T-helper 2 cell treated with Interferon-gamma antibody and Interleukin-4, amounts not matched to agents 100 ng/mL and 5 ng/mL, for 36 hours (primary cell): ENCODE data around the gene CBARP. TPM values are rescaled to one million over a fixed set of nuclear protein-coding genes. Genes with fewer than 3 reads are reported as not detected.

Experiments used
- intact Hi-C: fragments of 100-400 bp; cut with micrococcal nuclease; formaldehyde crosslinking; loops from one replicate; pipeline ENCODE4 v1.15.1; 2023
- total RNA-seq: library from RNA; stranded (reverse); gene quantifications from 2 replicates; pipeline ENCODE4 v1.2.3, GENCODE V29; 2022

The CBARP gene
- total RNA-seq, 1 donor from 2014 or later = 0.32 TPM

DNA sequence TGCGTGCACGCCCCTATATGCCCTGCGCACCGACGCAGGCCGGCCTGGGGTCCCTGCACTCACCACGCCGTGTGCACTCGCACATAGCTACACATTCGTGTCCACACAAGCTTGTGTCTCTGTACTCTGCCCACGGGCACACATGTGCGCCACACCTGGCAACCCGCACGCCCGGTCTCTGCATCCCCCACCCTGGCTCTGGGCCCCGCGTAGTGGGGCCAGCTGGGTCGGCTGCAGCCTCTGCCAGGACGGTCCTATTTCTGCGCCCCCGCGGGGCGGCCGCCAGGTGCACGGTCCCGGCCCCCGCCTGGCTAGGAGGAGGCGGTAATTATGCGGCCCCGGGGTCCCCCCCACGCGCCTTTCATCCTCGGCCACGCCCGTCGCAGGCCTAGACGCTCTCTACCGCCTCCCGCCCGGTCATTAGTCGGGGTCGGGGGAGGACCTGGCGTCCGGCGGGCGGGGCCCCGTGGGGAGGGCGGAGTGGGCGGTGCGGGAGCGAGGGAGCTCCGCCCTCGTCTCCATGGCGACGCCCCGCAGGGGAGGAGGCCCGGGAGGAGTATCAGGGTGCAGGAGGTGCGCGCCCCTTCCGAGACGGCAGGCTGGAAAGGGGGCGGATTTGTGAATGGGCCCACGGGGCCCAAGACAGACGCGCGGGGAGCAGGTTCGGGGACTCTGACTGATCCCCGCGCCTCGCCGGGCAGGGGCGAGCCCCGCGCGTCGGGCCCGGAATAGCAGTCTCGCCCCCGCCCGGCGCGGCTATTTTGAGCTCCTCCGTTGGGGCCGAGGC is 28.5 kb upstream of the CBARP start:
- intact Hi-C loops = no loop called here

DNA sequence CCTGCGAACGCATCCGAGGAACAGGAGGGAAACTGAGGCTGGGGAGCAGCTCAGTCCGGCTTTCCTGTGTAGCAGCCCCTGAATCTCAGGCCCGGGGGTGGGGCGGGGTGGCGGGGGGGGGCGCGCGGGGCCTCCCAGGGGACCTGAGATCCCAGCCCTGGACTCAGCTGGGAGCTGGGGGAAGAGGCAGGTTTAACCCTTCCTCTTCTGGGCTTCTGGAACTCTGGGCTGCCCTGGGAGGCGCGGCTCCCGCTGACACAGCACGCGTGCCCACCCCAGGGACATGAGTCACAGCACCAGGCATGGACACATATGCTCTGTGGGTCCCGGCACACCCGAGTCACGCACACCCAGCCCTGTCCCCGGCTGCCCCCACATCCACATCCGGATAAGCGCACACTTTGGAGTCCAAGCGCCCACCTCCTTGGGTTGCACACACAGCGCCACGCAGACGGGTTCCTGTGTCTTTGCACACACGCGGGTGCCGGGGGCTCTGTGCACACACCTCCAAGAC is 27.9 kb upstream of the CBARP start:
- intact Hi-C loops = no loop called here

DNA sequence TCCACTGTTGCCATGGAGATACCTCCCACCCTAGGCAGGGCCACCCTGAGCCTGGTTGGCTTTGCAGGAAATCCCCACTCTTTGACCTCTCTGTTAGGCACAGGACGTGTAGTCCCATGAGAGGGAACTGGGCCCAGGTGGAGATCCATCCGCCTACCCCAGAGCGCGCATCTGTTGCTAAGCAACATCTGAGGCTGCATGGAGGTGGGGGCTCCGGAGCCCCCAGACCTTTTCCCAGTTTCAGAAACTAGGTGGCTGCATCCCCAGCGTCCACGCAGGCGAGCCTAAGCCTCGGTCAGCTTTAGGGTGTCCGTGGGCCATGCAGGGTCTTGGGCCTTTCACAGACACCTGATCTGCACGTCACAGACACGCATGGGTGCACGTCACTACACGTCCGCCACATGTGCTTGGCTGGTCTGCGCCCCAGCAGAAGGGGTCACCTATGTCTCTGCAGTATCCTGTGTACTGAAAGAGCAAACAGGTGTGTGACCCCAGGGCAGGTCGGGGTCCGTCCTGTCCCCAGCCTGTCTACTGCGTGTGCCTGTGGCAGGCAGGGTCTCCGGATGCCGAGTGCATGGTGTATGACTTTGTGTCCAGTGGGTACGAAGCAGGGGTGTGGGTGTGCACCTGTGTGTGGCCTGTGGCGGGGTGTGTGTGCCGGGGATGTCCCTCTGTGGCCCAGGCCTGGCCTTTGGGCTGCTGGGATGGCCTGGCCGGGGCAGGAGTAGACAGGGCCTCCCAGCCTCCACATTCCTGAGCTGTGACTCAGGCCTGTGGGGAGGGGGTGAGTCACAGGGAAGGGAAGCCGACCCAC is 27.2 kb upstream of the CBARP start:
- intact Hi-C loops = no loop called here

DNA sequence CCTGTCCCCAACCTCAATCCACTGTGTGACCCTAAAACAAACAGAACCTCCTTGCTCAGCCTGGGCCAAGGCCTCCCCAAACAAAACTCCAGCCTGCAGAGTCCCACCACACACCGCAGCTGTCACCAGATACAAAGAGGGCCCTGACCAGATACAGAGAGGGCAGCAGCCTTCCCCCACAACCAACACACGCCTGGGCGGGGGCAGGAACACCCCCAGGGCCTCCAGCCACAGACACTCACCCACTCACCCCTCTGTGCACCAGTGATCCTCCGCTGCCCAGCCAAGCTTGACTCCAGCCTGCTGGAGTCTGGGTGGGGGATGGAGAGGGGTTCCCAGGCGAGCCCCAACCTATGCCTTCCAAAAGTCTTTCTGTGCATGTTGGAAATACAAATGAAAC is 25.4 kb upstream of the CBARP start:
- intact Hi-C loops = no loop called here

GRCh38 chr19:1262623-1263123 is 24.9 kb upstream of the CBARP start:
- intact Hi-C loops = no loop called here

- intact Hi-C loops = no loop called here
Observed at GRCh38 chr19:1261798-1262622, 24.2 kb upstream of the CBARP start.

DNA sequence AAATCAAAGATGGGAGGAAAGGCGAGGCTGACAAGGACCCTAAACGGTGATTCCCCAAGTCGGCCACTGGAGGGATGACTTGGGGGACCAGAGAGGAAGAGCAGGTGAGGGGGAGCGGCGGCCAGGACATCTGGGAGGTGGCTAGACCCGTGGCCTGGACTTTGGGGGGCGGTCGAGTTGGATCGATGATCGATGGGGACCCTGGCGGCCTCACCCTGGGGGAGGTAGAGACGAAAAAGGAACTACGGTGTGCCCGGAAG is 23.7 kb upstream of the CBARP start:
- intact Hi-C loops = no loop called here

DNA sequence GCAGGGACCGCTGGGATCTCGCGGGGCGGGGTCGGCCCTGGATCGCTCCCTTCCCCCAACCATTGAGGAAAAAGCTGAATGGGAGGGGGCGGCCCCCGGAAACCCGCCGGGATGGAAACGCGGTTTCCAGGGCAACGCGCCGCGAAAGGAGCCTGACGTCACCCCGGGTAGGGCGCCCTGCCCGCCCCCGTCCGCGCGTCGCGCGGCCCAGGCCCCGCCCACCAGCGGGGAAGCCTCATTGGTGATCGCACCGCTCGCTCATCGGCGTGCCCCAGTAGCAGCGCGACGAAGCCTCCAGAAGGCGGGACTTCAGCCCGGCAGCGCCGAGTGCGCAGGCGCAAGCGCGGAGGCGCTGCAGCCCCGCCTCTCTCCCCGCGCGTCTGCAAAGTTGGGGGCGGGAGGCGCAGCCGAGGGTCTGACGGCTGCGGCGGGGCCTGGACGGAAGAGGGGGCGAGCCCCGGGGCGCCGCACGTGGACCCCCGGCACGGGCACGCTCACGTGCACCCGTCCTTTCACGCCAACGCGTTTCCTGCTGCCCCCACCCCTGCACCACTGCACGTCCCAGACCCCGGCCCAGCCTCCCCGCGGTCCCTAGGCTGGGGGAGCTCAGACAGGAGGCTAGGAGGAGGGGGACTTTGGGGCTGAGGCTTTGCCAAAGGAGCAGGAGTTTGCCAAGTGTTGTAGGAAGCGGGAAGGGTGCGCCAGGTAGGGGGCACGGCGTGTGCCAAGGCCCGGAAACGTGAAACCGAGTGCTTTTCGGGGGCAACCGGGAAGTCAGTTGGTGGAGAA is 23.1 kb upstream of the CBARP start:
- intact Hi-C loops = loop anchor here (1.0 kb wide), 1 partner anchor 8 kb away; the partner anchor contains the start of gene CIRBP

GRCh38 chr19:1259876-1260748 is 22.3 kb upstream of the CBARP start:
- intact Hi-C loops = loop anchor here (1.0 kb wide), 2 partner anchors 9 to 11 kb away; partner anchors contain the start of gene CIRBP

- intact Hi-C loops = loop anchor here (1.0 kb wide), 1 partner anchor 10 kb away; no protein-coding TSS in a partner anchor
Observed at GRCh38 chr19:1259206-1259875, 21.5 kb upstream of the CBARP start.

DNA sequence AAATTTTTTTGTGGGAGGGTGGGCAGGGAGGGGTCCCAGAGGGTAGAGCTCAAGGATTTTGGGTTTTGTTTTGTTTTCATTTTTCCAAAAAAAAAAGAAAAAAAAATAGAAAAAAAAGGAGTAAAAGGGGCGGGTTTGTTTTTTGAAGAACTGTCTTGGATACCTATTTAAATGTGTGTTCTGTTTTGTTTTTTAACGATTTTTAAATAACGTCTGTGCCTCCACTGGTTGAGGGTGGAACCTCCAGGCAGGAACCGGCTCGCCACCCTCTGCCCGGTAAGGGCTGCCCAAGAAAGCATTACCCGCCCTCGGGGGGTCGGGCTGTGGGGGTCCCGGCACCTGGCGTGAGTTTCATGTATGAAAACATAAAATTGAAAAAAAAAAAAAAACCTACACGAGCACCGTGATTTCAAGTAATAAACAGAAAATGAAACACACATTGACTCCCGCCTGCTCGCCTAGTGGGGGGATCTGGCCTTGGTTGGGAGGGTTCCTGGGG is 21.0 kb upstream of the CBARP start:
- intact Hi-C loops = loop anchor here (1.0 kb wide), 1 partner anchor 9 kb away; no protein-coding TSS in a partner anchor

GRCh38 chr19:1258163-1258492 is 20.3 kb upstream of the CBARP start:
- intact Hi-C loops = no loop called here

- intact Hi-C loops = no loop called here
Observed at GRCh38 chr19:1257475-1258162, 19.8 kb upstream of the CBARP start.

DNA sequence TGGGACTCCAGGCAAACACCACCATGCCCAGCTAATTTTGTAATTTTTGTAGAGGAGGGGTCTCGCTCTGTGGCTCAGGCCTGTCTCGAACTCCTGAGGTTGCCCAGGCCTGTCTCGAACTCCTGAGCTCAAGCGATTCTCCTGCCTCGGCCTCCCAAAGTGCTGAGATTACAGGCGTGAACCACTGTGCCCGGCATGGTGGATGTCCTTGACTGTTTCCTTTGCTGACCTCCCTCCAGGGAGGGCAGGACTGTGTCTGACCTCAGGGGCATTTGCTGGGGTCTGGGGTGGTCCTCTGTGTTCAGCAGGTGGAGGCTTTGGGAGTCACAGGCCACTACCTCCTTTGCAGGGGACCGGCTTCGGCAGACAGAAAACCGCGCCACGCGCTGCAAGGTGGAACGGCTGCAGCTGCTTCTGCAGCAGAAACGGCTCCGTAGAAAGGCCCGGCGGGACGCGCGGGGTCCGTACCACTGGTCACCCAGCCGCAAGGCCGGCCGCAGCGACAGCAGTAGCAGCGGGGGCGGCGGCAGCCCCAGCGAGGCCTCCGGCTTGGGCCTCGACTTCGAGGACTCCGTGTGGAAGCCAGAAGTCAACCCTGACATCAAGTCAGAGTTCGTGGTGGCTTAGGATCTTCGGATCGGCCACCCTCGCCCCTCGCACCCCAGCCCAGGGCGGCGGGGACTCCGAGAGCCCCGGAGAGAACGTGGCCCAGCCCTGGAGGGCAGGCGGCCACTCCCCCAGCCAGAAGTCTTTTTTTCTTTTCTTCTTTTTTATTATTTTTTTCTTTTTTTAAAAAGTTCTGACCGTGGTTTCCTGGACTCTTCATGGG is 19.1 kb upstream of the CBARP start:
- intact Hi-C loops = no loop called here

- intact Hi-C loops = no loop called here
Observed at GRCh38 chr19:1255186-1256161, 17.7 kb upstream of the CBARP start.

DNA sequence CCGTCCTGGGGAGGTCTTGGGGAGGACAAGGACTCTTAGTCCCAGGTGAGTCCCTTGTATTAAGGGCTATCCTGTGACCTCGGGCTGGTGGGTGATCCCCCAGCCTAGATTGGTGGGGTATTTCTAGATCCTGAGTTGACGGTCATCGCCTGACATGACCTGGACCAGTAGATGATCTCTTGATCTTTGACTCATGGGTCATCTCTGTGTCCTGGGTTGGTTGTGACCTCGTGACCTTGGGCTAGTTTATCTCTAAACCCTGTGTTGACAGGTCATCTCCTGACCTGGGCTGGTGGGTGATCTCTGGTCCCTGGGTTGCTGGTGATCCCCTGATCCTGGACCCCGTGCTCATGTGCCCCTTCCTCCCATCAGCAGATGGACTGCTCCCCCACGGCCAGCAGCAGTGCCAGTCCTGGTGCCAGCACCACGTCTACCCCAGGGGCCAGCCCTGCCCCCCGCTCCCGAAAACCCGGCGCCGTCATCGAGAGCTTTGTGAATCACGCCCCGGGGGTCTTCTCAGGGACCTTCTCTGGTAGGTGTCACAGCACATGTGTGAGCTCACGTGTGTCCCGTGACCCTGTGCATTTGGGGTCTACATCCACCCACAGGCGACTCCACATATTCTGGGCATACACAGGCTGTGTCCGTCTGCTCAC is 16.9 kb upstream of the CBARP start:
- intact Hi-C loops = loop anchor here (5.0 kb wide), 1 partner anchor 217 kb away; no protein-coding TSS in a partner anchor
